ENCODE results near the gene FNDC8. TPM values are rescaled to one million over a fixed set of nuclear protein-coding genes. Genes with fewer than 3 reads are reported as not detected.
"Not testable (repeated sequence)": the region's sequence is repeated elsewhere in the genome, so short reads cannot be mapped to it uniquely, and the experiment has no call there.

The FNDC8 gene
- total and polyA plus RNA-seq, 5 donors from 2014 or later: not detected

- DNase-seq: peak; percentile 20 to 68 (median 39)
- Mint-ChIP-seq H3K27ac (peak overlapping the region; percentile 88 to 98 (median 96)), H3K9me3 (no peaks in the 10 kb centered on the region), H3K27me3 (no peaks in the 10 kb centered on the region), H3K4me1 (peaks cover 32 to 57% (median 44%) of the 10 kb centered on the region in 4 donors), H3K4me3 (peak overlapping the region; percentile 93 to 100 (median 94)), H3K36me3 (no peaks in the 10 kb centered on the region)
- H3K4me1 ChIP-seq (ENCODE audit: control insufficient read depth, insufficient read depth, low read length, poor library complexity, severe bottlenecking): peaks cover 60% of the 10 kb centered on the region
- H3K27ac ChIP-seq (ENCODE audit: insufficient read depth, low read length, poor library complexity, severe bottlenecking): peak overlapping the region; percentile 97
- no peaks in the 10 kb centered on the region for H3K36me3 ChIP-seq (ENCODE audit: control insufficient read depth, insufficient read depth, low read length)
- H3K27me3 ChIP-seq (ENCODE audit: control insufficient read depth, insufficient read depth, low read length): no peaks in the 10 kb centered on the region
- peak overlapping the region; percentile 99 for H3K4me3 ChIP-seq (ENCODE audit: low read depth, low read length)
- H3K9me3 ChIP-seq (ENCODE audit: control insufficient read depth in 2 of 2, low read length in 2 of 2): no peaks in the 10 kb centered on the region
- ATAC-seq (ENCODE audit: low read depth in 2 of 2): no peak
Observed at GRCh38 chr17:35087731-35088355, 33.6 kb upstream of the FNDC8 start.

GRCh38 chr17:35088356-35088880, 33.0 kb upstream of the FNDC8 start:
- Histone ChIP-seq H3K9me3 (ENCODE audit: control insufficient read depth in 2 of 2, low read length in 2 of 2) (no peaks in the 10 kb centered on the region), H3K4me1 (ENCODE audit: control insufficient read depth, insufficient read depth, low read length, poor library complexity, severe bottlenecking) (peaks cover 55% of the 10 kb centered on the region), H3K27ac (ENCODE audit: insufficient read depth, low read length, poor library complexity, severe bottlenecking) (peak overlapping the region; percentile 97), H3K36me3 (ENCODE audit: control insufficient read depth, insufficient read depth, low read length) (no peaks in the 10 kb centered on the region), H3K27me3 (ENCODE audit: control insufficient read depth, insufficient read depth, low read length) (no peaks in the 10 kb centered on the region), H3K4me3 (ENCODE audit: low read depth, low read length) (peak overlapping the region; percentile 99)
- no peaks in the 10 kb centered on the region for H3K9me3 Mint-ChIP-seq
- DNase-seq (no peak), ATAC-seq (ENCODE audit: low read depth in 2 of 2) (no peak)
- H3K4me3 Mint-ChIP-seq: peak overlapping the region; percentile 93 to 100 (median 94)
- no peaks in the 10 kb centered on the region for H3K36me3 Mint-ChIP-seq
- H3K27me3 Mint-ChIP-seq: no peaks in the 10 kb centered on the region
- peak overlapping the region; percentile 88 to 98 (median 96) for H3K27ac Mint-ChIP-seq
- peaks cover 27 to 52% (median 38%) of the 10 kb centered on the region in 4 donors for H3K4me1 Mint-ChIP-seq

- Mint-ChIP-seq H3K4me3 (peak overlapping the region; percentile 93 to 100 (median 94)), H3K9me3 (no peaks in the 10 kb centered on the region), H3K27ac (peak overlapping the region; percentile 95 to 98 (median 96)), H3K27me3 (no peaks in the 10 kb centered on the region), H3K4me1 (peaks cover 27 to 46% (median 36%) of the 10 kb centered on the region in 4 donors), H3K36me3 (no peaks in the 10 kb centered on the region)
- Histone ChIP-seq H3K4me3 (ENCODE audit: low read depth, low read length) (peak overlapping the region; percentile 99), H3K4me1 (ENCODE audit: control insufficient read depth, insufficient read depth, low read length, poor library complexity, severe bottlenecking) (peaks cover 49% of the 10 kb centered on the region), H3K27me3 (ENCODE audit: control insufficient read depth, insufficient read depth, low read length) (no peaks in the 10 kb centered on the region), H3K27ac (ENCODE audit: insufficient read depth, low read length, poor library complexity, severe bottlenecking) (peak overlapping the region; percentile 97), H3K9me3 (ENCODE audit: control insufficient read depth in 2 of 2, low read length in 2 of 2) (no peaks in the 10 kb centered on the region), H3K36me3 (ENCODE audit: control insufficient read depth, insufficient read depth, low read length) (no peaks in the 10 kb centered on the region)
- DNase-seq: peak; percentile 85 to 89 (median 88)
- ATAC-seq (ENCODE audit: low read depth in 2 of 2): peak; percentile 83 to 84
Observed at GRCh38 chr17:35088881-35089585, 32.4 kb upstream of the FNDC8 start.

- Histone ChIP-seq H3K27me3 (ENCODE audit: control insufficient read depth, insufficient read depth, low read length) (no peaks in the 10 kb centered on the region), H3K9me3 (ENCODE audit: control insufficient read depth in 2 of 2, low read length in 2 of 2) (no peaks in the 10 kb centered on the region), H3K4me1 (ENCODE audit: control insufficient read depth, insufficient read depth, low read length, poor library complexity, severe bottlenecking) (peaks cover 42% of the 10 kb centered on the region), H3K36me3 (ENCODE audit: control insufficient read depth, insufficient read depth, low read length) (no peaks in the 10 kb centered on the region), H3K4me3 (ENCODE audit: low read depth, low read length) (peak overlapping the region; percentile 91), H3K27ac (ENCODE audit: insufficient read depth, low read length, poor library complexity, severe bottlenecking) (peak overlapping the region; percentile 97)
- H3K27me3 Mint-ChIP-seq: no peaks in the 10 kb centered on the region
- DNase-seq: peak in 1 of 3 donors; percentile 33
- H3K4me3 Mint-ChIP-seq: peak overlapping the region; percentile 92 to 99 (median 94)
- H3K4me1 Mint-ChIP-seq: peaks cover 27 to 46% (median 33%) of the 10 kb centered on the region in 4 donors
- H3K36me3 Mint-ChIP-seq: no peaks in the 10 kb centered on the region
- ATAC-seq (ENCODE audit: low read depth in 2 of 2): peak; percentile 29 to 32
- no peaks in the 10 kb centered on the region for H3K9me3 Mint-ChIP-seq
- H3K27ac Mint-ChIP-seq: peak overlapping the region; percentile 94 to 95 (median 94)
Observed at GRCh38 chr17:35089586-35090296, 31.7 kb upstream of the FNDC8 start.

GRCh38 chr17:35090707-35091106, 30.7 kb upstream of the FNDC8 start:
- Mint-ChIP-seq H3K27ac (peak overlapping the region in 2 of 3 donors; percentile 55 to 63), H3K4me3 (peak overlapping the region in 1 of 4 donors; percentile 95), H3K4me1 (peaks cover 21 to 36% (median 26%) of the 10 kb centered on the region in 4 donors)
- not testable (repeated sequence) for H3K4me3 ChIP-seq (ENCODE audit: low read depth, low read length); DNase-seq; H3K36me3 Mint-ChIP-seq; H3K36me3 ChIP-seq (ENCODE audit: control insufficient read depth, insufficient read depth, low read length); H3K9me3 ChIP-seq (ENCODE audit: control insufficient read depth in 2 of 2, low read length in 2 of 2); H3K27me3 ChIP-seq (ENCODE audit: control insufficient read depth, insufficient read depth, low read length); ATAC-seq (ENCODE audit: low read depth in 2 of 2); H3K9me3 Mint-ChIP-seq; H3K27me3 Mint-ChIP-seq; H3K27ac ChIP-seq (ENCODE audit: insufficient read depth, low read length, poor library complexity, severe bottlenecking)
- peaks cover 33% of the 10 kb centered on the region for H3K4me1 ChIP-seq (ENCODE audit: control insufficient read depth, insufficient read depth, low read length, poor library complexity, severe bottlenecking)

- H3K4me1 Mint-ChIP-seq: peaks cover 3 to 13% (median 4%) of the 10 kb centered on the region in 4 donors
- H3K9me3 Mint-ChIP-seq: no peaks in the 10 kb centered on the region
- Histone ChIP-seq H3K27me3 (ENCODE audit: control insufficient read depth, insufficient read depth, low read length) (no peaks in the 10 kb centered on the region), H3K36me3 (ENCODE audit: control insufficient read depth, insufficient read depth, low read length) (peaks cover 8% of the 10 kb centered on the region), H3K4me3 (ENCODE audit: low read depth, low read length) (no peak overlapping the region), H3K27ac (ENCODE audit: insufficient read depth, low read length, poor library complexity, severe bottlenecking) (no peak overlapping the region), H3K4me1 (ENCODE audit: control insufficient read depth, insufficient read depth, low read length, poor library complexity, severe bottlenecking) (peaks cover 4% of the 10 kb centered on the region), H3K9me3 (ENCODE audit: control insufficient read depth in 2 of 2, low read length in 2 of 2) (no peaks in the 10 kb centered on the region)
- DNase-seq (no peak), ATAC-seq (ENCODE audit: low read depth in 2 of 2) (no peak)
- H3K4me3 Mint-ChIP-seq: peak overlapping the region in 1 of 4 donors; percentile 66
- no peaks in the 10 kb centered on the region for H3K27me3 Mint-ChIP-seq
- H3K36me3 Mint-ChIP-seq: peaks cover 8% of the 10 kb centered on the region
- H3K27ac Mint-ChIP-seq: no peak overlapping the region
Observed at GRCh38 chr17:35094902-35095301, 26.5 kb upstream of the FNDC8 start.

- H3K27ac ChIP-seq (ENCODE audit: insufficient read depth, low read length, poor library complexity, severe bottlenecking): no peak overlapping the region
- peaks cover 15% of the 10 kb centered on the region for H3K36me3 ChIP-seq (ENCODE audit: control insufficient read depth, insufficient read depth, low read length)
- Mint-ChIP-seq H3K36me3 (peaks cover 17% of the 10 kb centered on the region), H3K27me3 (no peaks in the 10 kb centered on the region), H3K9me3 (no peaks in the 10 kb centered on the region), H3K4me1 (peaks cover 0 to 10% (median 4%) of the 10 kb centered on the region in 4 donors), H3K4me3 (no peak overlapping the region), H3K27ac (peak overlapping the region in 1 of 3 donors; percentile 83)
- H3K27me3 ChIP-seq (ENCODE audit: control insufficient read depth, insufficient read depth, low read length): no peaks in the 10 kb centered on the region
- H3K4me1 ChIP-seq (ENCODE audit: control insufficient read depth, insufficient read depth, low read length, poor library complexity, severe bottlenecking): no peaks in the 10 kb centered on the region
- ATAC-seq (ENCODE audit: low read depth in 2 of 2) (no peak), DNase-seq (no peak)
- no peaks in the 10 kb centered on the region for H3K9me3 ChIP-seq (ENCODE audit: control insufficient read depth in 2 of 2, low read length in 2 of 2)
- no peak overlapping the region for H3K4me3 ChIP-seq (ENCODE audit: low read depth, low read length)
Observed at GRCh38 chr17:35095741-35096140, 25.7 kb upstream of the FNDC8 start.
